GM10248 (cell line): ENCODE measurements around the gene PLXNB2.
"Not testable (repeated sequence)": the region's sequence is repeated elsewhere in the genome, so short reads cannot be mapped to it uniquely, and the experiment has no call there.

ENCODE experiments used
- CTCF ChIA-PET: fragments of 300-600 bp; sonication (Branson Sonifier 250); formaldehyde crosslinking; extraction: SDS; loops from one replicate; lab custom pipeline; 2021; ENCODE audit warnings: antibody characterized with exemption; lab: Yijun Ruan, JAX
- POLR2A ChIA-PET: fragments of 350-650 bp; sonication (Branson Sonifier 250); formaldehyde crosslinking; extraction: SDS; loops from one replicate; lab custom pipeline; 2020; ENCODE audit warnings: antibody characterized with exemption; lab: Yijun Ruan, JAX
- DNase-seq: peaks from one replicate; pipeline ENCODE4 v3.0.0; 2012; ENCODE audit errors: extremely low spot score
- CTCF ChIP-seq: IDR thresholded peaks from 2 replicates; pipeline ENCODE4 v1.5.1; 2012; ENCODE audit warnings: mild to moderate bottlenecking, low read depth; ENCODE audit errors: extremely low read depth, missing control alignments, control extremely low read depth

The PLXNB2 gene

GRCh38 chr22:50277761-50278160, 29.7 kb downstream of the PLXNB2 start:
- DNase-seq: no peak
- ChIA-PET POLR2A (no interaction called here), CTCF (interaction anchor here (2.6 to 6.6 kb wide), 4 partner anchors 16 to 64 kb away, joined by 65 to 96 read pairs (median 67); partner anchors contain the start of genes DENND6B and PLXNB2)
- no peak for TF ChIP-seq CTCF

GRCh38 chr22:50276143-50276542, 31.3 kb downstream of the PLXNB2 start:
- peak; percentile 65 for DNase-seq
- POLR2A ChIA-PET: interaction anchor here (0.7 kb wide), 1 partner anchor 123 kb away, joined by 3 read pairs; no protein-coding TSS in a partner anchor
- CTCF ChIA-PET: interaction anchor here (0.6 to 6.6 kb wide), 48 partner anchors 11 to 345 kb away, joined by 3 to 96 read pairs (median 4); partner anchors contain the start of genes DENND6B, HDAC10, MAPK12 and PLXNB2

GRCh38 chr22:50275181-50276055, 32.0 kb downstream of the PLXNB2 start:
- DNase-seq: no peak
- ChIA-PET POLR2A (no interaction called here), CTCF (interaction anchor here (0.8 to 6.6 kb wide), 19 partner anchors 11 to 346 kb away, joined by 3 to 96 read pairs (median 8); partner anchors contain the start of genes DENND6B, HDAC10, MAPK12 and PLXNB2)
- TF ChIP-seq CTCF: no peak

More at GRCh38 chr22:50276143-50276542, 31.3 kb downstream of the PLXNB2 start:
- peak; percentile 68 for TF ChIP-seq CTCF

GRCh38 chr22:50274771-50275170, 32.7 kb downstream of the PLXNB2 start:
- ChIA-PET CTCF (interaction anchor here (1.2 to 6.6 kb wide), 7 partner anchors 10 to 67 kb away, joined by 3 to 96 read pairs (median 65); partner anchors contain the start of genes DENND6B and MAPK12), POLR2A (no interaction called here)
- no peak for DNase-seq
- no peak for TF ChIP-seq CTCF

- DNase-seq: peak; percentile 64
- peak; percentile 37 for TF ChIP-seq CTCF
- POLR2A ChIA-PET: no interaction called here
- CTCF ChIA-PET: interaction anchor here (1.8 to 6.6 kb wide), 4 partner anchors 20 to 67 kb away, joined by 5 to 96 read pairs (median 66); partner anchors contain the start of gene DENND6B
Measured at GRCh38 chr22:50274311-50274710, 33.1 kb downstream of the PLXNB2 start.

GRCh38 chr22:50273781-50274180, 33.7 kb downstream of the PLXNB2 start:
- DNase-seq, POLR2A ChIA-PET: not testable (repeated sequence)
- CTCF ChIA-PET: interaction anchor here (0.9 to 6.6 kb wide), 8 partner anchors 20 to 68 kb away, joined by 3 to 68 read pairs (median 4); partner anchors contain the start of gene DENND6B

- DNase-seq, POLR2A ChIA-PET: not testable (repeated sequence)
- CTCF ChIA-PET: interaction anchor here (0.9 to 6.6 kb wide), 9 partner anchors 21 to 289 kb away, joined by 3 to 68 read pairs (median 3); partner anchors contain the start of genes DENND6B and SYCE3
Measured at GRCh38 chr22:50273352-50273751, 34.1 kb downstream of the PLXNB2 start.
